T-cell (primary cell): ENCODE results near the gene ADAMTS5. TPM values are rescaled to one million over a fixed set of nuclear protein-coding genes. Genes with fewer than 3 reads are reported as not detected.

Experiments used
- ATAC-seq, 4 experiments: fragments of 200-7000 bp in 3 of 4; fragments of 150-1000 bp in 1 of 4; cut with Tn5 transposase; replicated peaks in 1 of 4; 1 replicate in 3 of 4; 2 replicates in 1 of 4; pipeline ENCODE4 v1.10.0; 2021; ENCODE audit warnings: moderate library complexity in 3 of 4, mild to moderate bottlenecking in 2 of 4, moderate number of reproducible peaks in 1 of 4
- CTCF ChIA-PET, 2 donors: fragments of 300-600 bp; sonication (Branson Sonifier 250); formaldehyde crosslinking; loops; one replicate each; lab custom pipeline; 2022; ENCODE audit warnings: antibody characterized with exemption in 2 of 2; lab: Charles Lee
- POLR2A ChIA-PET, 2 donors: fragments of 300-600 bp; sonication (Branson Sonifier 250); formaldehyde crosslinking; loops; one replicate each; lab custom pipeline; 2022; ENCODE audit warnings: antibody characterized with exemption in 2 of 2; lab: Charles Lee
- DNase-seq, 35 experiments: peaks; one replicate each; pipeline versions ENCODE4 v3.0.0 to v3.0.0-alpha.2; 2013 to 2023
- H3K27ac ChIP-seq: one replicate; pipeline ENCODE4 v1.5.1; 2013; ENCODE audit warnings: low read length
- H3K27me3 ChIP-seq, 2 experiments: replicated peaks in 1 of 2; 1 replicate in 1 of 2; 2 replicates in 1 of 2; pipeline versions ENCODE4 v1.6.1 to v1.7.0; 2013; ENCODE audit warnings: low read length in 1 of 2, mixed read lengths in 1 of 2; ENCODE audit not compliant: control insufficient read depth in 2 of 2, insufficient read depth in 2 of 2; ENCODE audit errors: extremely low read depth in 1 of 2
- H3K36me3 ChIP-seq, 2 donors: 1 replicate in 1 of 2; 2 replicates in 1 of 2; pipeline versions ENCODE4 v1.6.1 to v1.7.0; 2013; ENCODE audit warnings: low read length in 1 of 2; ENCODE audit not compliant: control insufficient read depth in 2 of 2, insufficient read depth in 1 of 2; ENCODE audit errors: extremely low read depth in 1 of 2
- H3K4me1 ChIP-seq, 2 experiments: 1 replicate in 1 of 2; 2 replicates in 1 of 2; pipeline versions ENCODE4 v1.6.1 to v1.7.0; 2013; ENCODE audit warnings: low read length in 2 of 2, mixed read lengths in 1 of 2; ENCODE audit not compliant: insufficient read depth in 2 of 2, control insufficient read depth in 1 of 2; ENCODE audit errors: extremely low read depth in 1 of 2
- H3K4me3 ChIP-seq, 2 donors: 1 replicate in 1 of 2; 2 replicates in 1 of 2; pipeline versions ENCODE4 v1.5.1 to v1.7.0; 2013; ENCODE audit warnings: mild to moderate bottlenecking in 2 of 2, low read length in 1 of 2, moderate library complexity in 1 of 2; ENCODE audit not compliant: control insufficient read depth in 1 of 2; ENCODE audit errors: extremely low read depth in 1 of 2
- H3K9me3 ChIP-seq: 2 replicates; pipeline ENCODE4 v1.7.0; 2013
- H3K27ac Mint-ChIP-seq, 2 donors: one replicate each; pipeline ENCODE4 v1.8.0; 2020 to 2021; ENCODE audit warnings: mild to moderate bottlenecking in 2 of 2, mixed read lengths in 2 of 2
- H3K27me3 Mint-ChIP-seq, 2 donors: one replicate each; pipeline ENCODE4 v1.8.0; 2021 to 2022; ENCODE audit warnings: mixed read lengths in 2 of 2
- H3K36me3 Mint-ChIP-seq: one replicate; pipeline ENCODE4 v1.8.0; 2021; ENCODE audit warnings: mixed read lengths
- H3K4me1 Mint-ChIP-seq, 3 donors: one replicate each; pipeline ENCODE4 v1.8.0; 2020 to 2022; ENCODE audit warnings: mixed read lengths in 3 of 3, mild to moderate bottlenecking in 1 of 3
- H3K4me3 Mint-ChIP-seq, 3 donors: one replicate each; pipeline ENCODE4 v1.8.0; 2020 to 2022; ENCODE audit warnings: mild to moderate bottlenecking in 3 of 3, mixed read lengths in 3 of 3, moderate library complexity in 3 of 3
- H3K9me3 Mint-ChIP-seq, 3 donors: one replicate each; pipeline ENCODE4 v1.8.0; 2020 to 2022; ENCODE audit warnings: mixed read lengths in 3 of 3
- WGBS: methylation state at CpG from one replicate; pipeline ENCODE4 v1.1.5; 2013; ENCODE audit warnings: missing lambda C conversion rate; ENCODE audit not compliant: insufficient coverage; 5-methylcytosine and 5-hydroxymethylcytosine counted together
- total RNA-seq, 35 experiments: library from RNA in 6 of 35; stranded (reverse) in 6 of 35; fragments of 120-200 nt in 1 of 35; gene quantifications; one replicate each; pipeline versions ENCODE4 v1.2.1 to v1.2.4 and lab custom pipeline; 2013 to 2026

ADAMTS5 gene
- total RNA-seq, 5 donors from 2014 or later (not counting 1 experiment from before 2014, with no cell fraction given), result 0.03 TPM; not detected in 4

DNA sequence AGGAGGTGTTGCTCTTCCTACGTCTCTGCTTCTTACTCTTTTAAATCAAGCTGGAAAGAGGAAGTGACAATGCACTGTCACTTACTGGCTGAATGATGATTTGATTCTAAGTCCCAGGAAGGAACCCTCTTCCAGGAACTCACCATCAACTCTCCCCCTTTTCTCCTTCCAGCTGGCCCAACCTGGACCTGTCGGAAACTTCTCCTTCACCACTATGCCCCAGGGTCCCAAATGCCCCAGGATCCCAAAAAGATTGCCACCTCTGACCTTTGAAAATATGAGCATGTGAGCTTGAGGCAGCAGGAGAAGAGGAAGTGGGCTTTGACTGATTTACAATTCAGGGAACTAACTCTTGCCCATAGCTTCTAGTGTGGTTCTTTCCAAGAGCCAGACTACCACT is 5.3 kb upstream of the ADAMTS5 start:
- ChIA-PET CTCF (no interaction called here), POLR2A (interaction anchor here in 1 of 2 donors (0.5 kb wide), 1 partner anchor 1489 kb away, joined by 3 read pairs; no protein-coding TSS in a partner anchor)
- Mint-ChIP-seq H3K9me3 (no peaks in the 10 kb centered on the region), H3K4me3 (no peak overlapping the region), H3K27me3 (peaks cover 15 to 24% of the 10 kb centered on the region in 2 donors), H3K36me3 (no peaks in the 10 kb centered on the region), H3K4me1 (peaks cover 0 to 3% (median 0%) of the 10 kb centered on the region in 3 donors), H3K27ac (no peak overlapping the region)
- no peak for DNase-seq
- no peak overlapping the region for H3K27ac ChIP-seq
- no peaks in the 10 kb centered on the region for H3K4me1 ChIP-seq
- no peak for ATAC-seq
- peaks cover 5 to 11% of the 10 kb centered on the region in 2 experiments for H3K27me3 ChIP-seq
- no peaks in the 10 kb centered on the region for H3K36me3 ChIP-seq
- no CpG with 5 or more reads among the region's 2 CpGs for WGBS
- no peaks in the 10 kb centered on the region for H3K9me3 ChIP-seq
- no peak overlapping the region for H3K4me3 ChIP-seq

DNA sequence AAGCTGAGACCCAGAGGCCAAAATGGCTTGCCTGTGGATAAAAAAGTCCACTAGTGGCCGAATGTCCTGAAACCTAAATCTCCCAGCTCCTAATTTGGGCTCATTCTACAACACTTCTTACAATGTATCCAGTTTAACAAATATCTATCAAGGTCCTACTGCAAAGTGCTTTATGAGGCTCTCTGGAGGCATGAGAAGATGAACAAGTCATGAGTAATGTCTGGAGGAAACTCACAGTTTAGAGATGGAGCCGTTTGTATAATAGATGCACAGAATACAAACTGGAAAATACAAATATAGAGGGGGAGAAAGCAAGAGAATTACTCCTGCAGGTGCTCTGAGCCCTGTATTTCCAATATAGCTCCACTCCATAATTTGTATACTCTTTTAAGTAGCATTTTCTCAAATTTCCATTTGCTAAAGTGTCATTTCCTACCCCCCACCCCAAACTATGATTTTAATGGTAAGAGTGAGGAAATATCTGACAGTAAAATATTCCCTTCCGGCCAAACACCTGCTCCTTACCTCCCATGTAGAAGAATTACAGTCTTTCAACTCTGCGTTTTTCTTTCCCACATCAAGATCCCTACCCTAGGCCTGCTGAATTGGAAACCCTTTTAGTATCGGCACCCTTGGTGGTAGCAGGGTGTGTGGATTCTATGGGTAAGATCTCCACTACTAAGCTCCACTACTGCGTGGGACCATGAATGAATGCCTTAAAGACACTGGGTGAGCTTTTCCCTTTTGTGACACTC is 3.3 kb upstream of the ADAMTS5 start:
- Histone ChIP-seq H3K27ac (no peak overlapping the region), H3K36me3 (no peaks in the 10 kb centered on the region), H3K9me3 (no peaks in the 10 kb centered on the region), H3K4me3 (no peak overlapping the region), H3K4me1 (no peaks in the 10 kb centered on the region), H3K27me3 (peaks cover 5 to 30% of the 10 kb centered on the region in 2 experiments)
- Mint-ChIP-seq H3K4me1 (peaks cover 0 to 3% (median 0%) of the 10 kb centered on the region in 3 donors), H3K9me3 (no peaks in the 10 kb centered on the region), H3K4me3 (no peak overlapping the region), H3K27ac (no peak overlapping the region), H3K27me3 (peaks cover 23 to 27% of the 10 kb centered on the region in 2 donors), H3K36me3 (no peaks in the 10 kb centered on the region)
- ChIA-PET CTCF (no interaction called here), POLR2A (no interaction called here)
- ATAC-seq, result no peak
- 67% methylated on average over 1 of the region's 6 CpGs for WGBS
- no peak for DNase-seq

DNA sequence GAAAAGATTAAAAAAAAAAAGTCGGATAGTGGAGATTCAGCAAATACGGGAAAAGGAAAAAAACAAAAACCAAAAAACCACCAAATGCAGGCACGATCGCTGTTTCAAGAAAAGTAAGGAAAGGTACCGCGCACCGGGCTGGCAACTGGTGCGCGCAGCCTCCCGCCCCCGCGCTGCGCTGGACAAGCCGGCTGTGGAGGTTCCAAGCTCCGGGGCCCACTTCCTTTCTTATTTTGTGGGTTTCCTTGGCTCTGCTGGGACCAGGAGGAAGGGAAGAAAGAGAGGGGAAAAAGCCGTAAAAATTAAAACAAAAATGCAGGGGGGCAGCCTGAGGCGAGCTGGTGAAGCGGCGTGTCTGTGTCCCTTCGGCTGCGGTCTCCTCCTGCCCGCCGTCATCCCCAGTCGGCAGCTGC is 233 bp downstream of the ADAMTS5 start:
- ChIA-PET CTCF (interaction anchor here in 1 of 2 donors (0.6 kb wide), 1 partner anchor 13 kb away, joined by 5 read pairs; no protein-coding TSS in a partner anchor), POLR2A (no interaction called here)
- H3K36me3 Mint-ChIP-seq, result no peaks in the 10 kb centered on the region
- H3K9me3 Mint-ChIP-seq, result no peaks in the 10 kb centered on the region
- Histone ChIP-seq H3K36me3 (no peaks in the 10 kb centered on the region), H3K27ac (no peak overlapping the region), H3K4me1 (no peaks in the 10 kb centered on the region), H3K9me3 (no peaks in the 10 kb centered on the region), H3K4me3 (no peak overlapping the region), H3K27me3 (peaks cover 9 to 32% of the 10 kb centered on the region in 2 experiments)
- DNase-seq, result no peak
- peaks cover 26 to 42% of the 10 kb centered on the region in 2 donors for H3K27me3 Mint-ChIP-seq
- no peak overlapping the region for H3K4me3 Mint-ChIP-seq
- peaks cover 0 to 3% (median 0%) of the 10 kb centered on the region in 3 donors for H3K4me1 Mint-ChIP-seq
- WGBS, result 7% methylated on average over 18 of the region's 24 CpGs
- no peak for ATAC-seq
- no peak overlapping the region for H3K27ac Mint-ChIP-seq

DNA sequence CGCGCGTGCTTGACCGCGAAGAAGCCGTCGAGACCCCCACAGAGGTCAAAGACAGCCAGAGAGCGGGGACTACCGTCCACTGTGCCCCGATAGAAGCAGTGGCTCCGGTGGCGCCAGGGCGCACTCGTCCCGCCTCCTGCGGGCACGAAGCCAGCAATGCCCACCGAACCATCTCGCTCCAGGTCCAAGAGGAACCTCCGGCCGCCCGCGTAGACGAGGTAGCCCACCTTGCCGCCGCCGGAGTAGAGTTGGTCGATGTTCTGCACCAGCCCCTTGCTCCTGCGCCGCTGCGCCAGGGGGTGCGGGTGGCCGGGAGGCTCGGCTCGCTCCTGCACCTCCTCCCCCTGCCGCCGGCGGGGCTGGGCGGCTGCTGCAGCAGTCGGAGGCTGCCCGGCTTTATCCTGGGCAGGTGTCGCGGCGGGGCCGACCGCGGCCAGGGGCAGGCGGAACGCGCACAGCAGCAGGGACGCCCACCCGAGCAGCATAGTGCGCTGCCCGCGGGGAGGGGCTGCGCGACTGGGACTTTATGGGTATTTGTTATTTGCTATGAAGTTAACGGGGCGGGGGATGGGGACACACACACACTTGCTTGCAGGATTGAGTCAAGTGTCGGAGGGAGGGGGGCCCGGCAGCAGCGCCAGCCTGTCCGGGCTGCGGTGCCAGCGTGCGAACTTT is 844 bp downstream of the ADAMTS5 start:
- ChIA-PET POLR2A (no interaction called here), CTCF (interaction anchor here in 1 of 2 donors (0.6 kb wide), 1 partner anchor 14 kb away, joined by 5 read pairs; no protein-coding TSS in a partner anchor)
- Mint-ChIP-seq H3K4me1 (peaks cover 0 to 3% (median 0%) of the 10 kb centered on the region in 3 donors), H3K9me3 (no peaks in the 10 kb centered on the region), H3K27me3 (peaks cover 27 to 42% of the 10 kb centered on the region in 2 donors), H3K36me3 (no peaks in the 10 kb centered on the region), H3K27ac (no peak overlapping the region), H3K4me3 (no peak overlapping the region)
- no peak overlapping the region for H3K4me3 ChIP-seq
- H3K9me3 ChIP-seq, result no peaks in the 10 kb centered on the region
- H3K27ac ChIP-seq, result no peak overlapping the region
- peaks cover 9 to 32% of the 10 kb centered on the region in 2 experiments for H3K27me3 ChIP-seq
- WGBS, result 6% methylated on average over 50 of the region's 66 CpGs
- no peak for DNase-seq
- no peak for ATAC-seq
- no peaks in the 10 kb centered on the region for H3K36me3 ChIP-seq
- H3K4me1 ChIP-seq, result no peaks in the 10 kb centered on the region

DNA sequence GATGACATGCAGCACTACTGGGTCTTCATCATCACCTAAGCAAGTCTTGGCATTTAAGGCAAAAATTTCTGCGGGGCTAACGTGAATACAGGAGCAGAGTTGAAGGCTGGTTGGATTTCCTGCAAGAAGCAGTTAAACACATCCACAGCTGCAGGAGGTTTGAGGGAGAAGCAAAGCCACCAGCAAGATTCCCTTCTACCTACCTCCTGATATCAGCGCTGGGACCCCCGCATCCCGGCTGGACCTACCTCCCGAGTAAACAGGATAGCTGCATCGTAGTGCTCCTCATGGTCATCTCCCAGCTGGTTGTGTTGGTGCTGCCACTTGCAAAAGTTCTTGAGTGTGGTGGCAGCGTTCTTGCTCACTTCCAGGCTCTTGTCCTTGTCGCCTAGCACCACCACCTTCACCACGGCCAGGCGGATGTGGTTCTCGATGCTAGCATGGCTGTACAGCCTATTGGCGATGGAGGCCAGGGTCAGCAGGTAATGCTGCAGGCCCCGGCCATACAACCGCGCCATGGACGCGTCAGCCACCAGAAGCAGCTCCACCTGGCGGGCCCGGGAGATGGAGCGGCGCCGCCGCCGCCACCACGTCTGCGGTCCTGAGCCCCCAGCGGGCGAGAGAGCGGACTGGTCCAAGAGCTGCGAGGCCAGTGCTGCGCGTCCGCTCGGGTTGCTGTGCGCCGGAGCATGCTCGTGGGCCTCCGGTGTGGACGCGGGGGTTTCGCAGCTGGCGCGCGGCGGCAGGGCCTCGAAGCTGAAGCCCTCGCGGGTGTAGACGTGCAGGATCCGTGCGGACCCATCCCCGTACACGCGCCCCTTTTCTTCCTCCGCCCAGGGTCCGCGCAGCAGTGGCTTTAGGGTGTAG is 1.6 kb downstream of the ADAMTS5 start:
- Mint-ChIP-seq H3K36me3 (no peaks in the 10 kb centered on the region), H3K9me3 (no peaks in the 10 kb centered on the region), H3K27me3 (peaks cover 20 to 42% of the 10 kb centered on the region in 2 donors), H3K4me3 (no peak overlapping the region), H3K27ac (no peak overlapping the region), H3K4me1 (peaks cover 0 to 3% (median 0%) of the 10 kb centered on the region in 3 donors)
- peaks cover 9 to 32% of the 10 kb centered on the region in 2 experiments for H3K27me3 ChIP-seq
- no peak overlapping the region for H3K27ac ChIP-seq
- 19% methylated on average over 48 of the region's 58 CpGs for whole genome bisulfite sequencing
- POLR2A ChIA-PET, result no interaction called here
- no peaks in the 10 kb centered on the region for H3K4me1 ChIP-seq
- CTCF ChIA-PET, result no interaction called here
- no peak overlapping the region for H3K4me3 ChIP-seq
- DNase-seq (no peak), ATAC-seq (no peak)
- no peaks in the 10 kb centered on the region for H3K9me3 ChIP-seq
- no peaks in the 10 kb centered on the region for H3K36me3 ChIP-seq
